BE2C (cell line): ENCODE measurements around the gene ANKEF1.

Experiments
- DNase-seq: peaks from one replicate; pipeline ENCODE4 v3.0.0-alpha.2; 2020
- H3K27me3 ChIP-seq: fragments of 250-450 bp; sonication (Bioruptor Pico); 2 replicates; pipeline ENCODE4 v1.5.1; 2020; ENCODE audit warnings: mild to moderate bottlenecking
- H3K36me3 ChIP-seq: fragments of 250-450 bp; sonication (Bioruptor Pico); 2 replicates; pipeline ENCODE4 v1.5.1; 2020; ENCODE audit warnings: mild to moderate bottlenecking
- H3K4me1 ChIP-seq: fragments of 250-450 bp; sonication (Bioruptor Pico); 2 replicates; pipeline ENCODE4 v1.5.1; 2020
- H3K4me3 ChIP-seq: 2 replicates; pipeline ENCODE4 v1.5.1; 2011; ENCODE audit warnings: low read depth, low read length
- H3K9me3 ChIP-seq: fragments of 250-450 bp; sonication (Bioruptor Pico); 2 replicates; pipeline ENCODE4 v1.5.1; 2020
- CTCF ChIP-seq: IDR thresholded peaks from 2 replicates; pipeline ENCODE4 v1.5.1; 2012; ENCODE audit warnings: mild to moderate bottlenecking, low read depth, low read length

Gene ANKEF1

GRCh38 chr20:10006447-10007090, 28.2 kb upstream of the ANKEF1 start:
- Histone ChIP-seq H3K4me1 (no peaks in the 10 kb centered on the region), H3K9me3 (no peaks in the 10 kb centered on the region), H3K27me3 (peaks cover 8% of the 10 kb centered on the region; the same call in 1 of the 2 replicates), H3K4me3 (no peak overlapping the region), H3K36me3 (no peaks in the 10 kb centered on the region)
- no peak for TF ChIP-seq CTCF
- no peak for DNase-seq

DNA sequence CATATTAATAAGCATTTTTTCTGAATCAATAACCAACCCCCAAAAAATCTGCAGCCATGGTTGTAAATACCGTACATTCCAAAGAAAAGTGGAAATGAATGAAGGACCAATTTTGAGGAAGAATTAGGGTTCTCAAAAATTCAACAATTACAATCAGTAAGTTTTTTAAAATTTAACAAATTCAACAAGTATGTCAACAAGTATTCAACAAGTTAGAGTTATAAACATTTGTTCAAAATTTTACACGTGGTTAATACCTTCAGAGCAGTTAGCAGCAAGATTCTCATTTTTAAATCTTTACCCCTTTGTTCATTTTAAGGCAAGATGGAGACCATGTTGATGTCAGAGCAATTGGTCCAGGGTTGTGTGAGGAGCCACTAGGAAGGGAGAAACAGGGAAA, 27.6 kb upstream of the ANKEF1 start:
- no peak for TF ChIP-seq CTCF
- no peaks in the 10 kb centered on the region for H3K9me3 ChIP-seq
- no peak for DNase-seq
- H3K4me3 ChIP-seq, result no peak overlapping the region
- H3K27me3 ChIP-seq, result peaks cover 8% of the 10 kb centered on the region; the same call in 1 of the 2 replicates
- no peaks in the 10 kb centered on the region for H3K36me3 ChIP-seq
- H3K4me1 ChIP-seq, result no peaks in the 10 kb centered on the region

GRCh38 chr20:10007747-10008146, 27.0 kb upstream of the ANKEF1 start:
- Histone ChIP-seq H3K27me3 (peaks cover 8% of the 10 kb centered on the region; the same call in 1 of the 2 replicates), H3K9me3 (no peaks in the 10 kb centered on the region), H3K36me3 (no peaks in the 10 kb centered on the region), H3K4me1 (no peaks in the 10 kb centered on the region), H3K4me3 (no peak overlapping the region)
- no peak for DNase-seq
- TF ChIP-seq CTCF, result no peak

GRCh38 chr20:10012464-10012863, 22.3 kb upstream of the ANKEF1 start:
- H3K4me3 ChIP-seq, result no peak overlapping the region
- H3K4me1 ChIP-seq, result no peaks in the 10 kb centered on the region
- H3K27me3 ChIP-seq, result peaks cover 2% of the 10 kb centered on the region; the same call in 1 of the 2 replicates
- no peaks in the 10 kb centered on the region for H3K36me3 ChIP-seq
- no peak for TF ChIP-seq CTCF
- no peaks in the 10 kb centered on the region for H3K9me3 ChIP-seq
- no peak for DNase-seq

- no peak for DNase-seq
- no peak for TF ChIP-seq CTCF
- no peaks in the 10 kb centered on the region for H3K4me1 ChIP-seq
These were observed 20.4 kb upstream of the ANKEF1 start for GRCh38 chr20:10014431-10014830.

GRCh38 chr20:10020937-10021336, 13.8 kb upstream of the ANKEF1 start:
- Histone ChIP-seq H3K27me3 (peaks cover 21% of the 10 kb centered on the region), H3K9me3 (no peaks in the 10 kb centered on the region), H3K36me3 (no peaks in the 10 kb centered on the region), H3K4me3 (no peak overlapping the region), H3K4me1 (no peaks in the 10 kb centered on the region)
- no peak for DNase-seq
- no peak for TF ChIP-seq CTCF

More at GRCh38 chr20:10014431-10014830, 20.4 kb upstream of the ANKEF1 start:
- Histone ChIP-seq H3K36me3 (no peaks in the 10 kb centered on the region), H3K9me3 (no peaks in the 10 kb centered on the region), H3K4me3 (no peak overlapping the region), H3K27me3 (peaks cover 4% of the 10 kb centered on the region)
